ENCODE data around the gene PRKAR2B. TPM values are rescaled to one million over a fixed set of nuclear protein-coding genes. Genes with fewer than 3 reads are reported as not detected.

Gene PRKAR2B
- total RNA-seq, 4 donors from 2014 or later, result 17.5 to 30.5 (median 22.9) TPM

DNA sequence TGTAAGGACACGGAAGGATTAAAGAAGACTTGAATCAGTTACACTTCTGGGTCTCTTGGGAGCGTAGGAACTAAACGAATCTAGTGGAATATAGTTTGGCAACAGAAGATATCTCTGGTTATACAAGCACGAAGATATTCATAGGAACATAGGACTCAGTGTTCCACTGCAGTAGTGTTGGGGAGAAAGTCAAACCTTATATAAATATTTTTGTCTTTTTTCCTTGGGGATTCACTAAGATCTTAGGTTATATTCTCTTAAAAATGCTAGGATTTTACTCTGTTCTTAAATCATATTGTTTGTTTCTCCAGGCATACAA, 21.4 kb downstream of the PRKAR2B start:
- Histone ChIP-seq H3K4me1 (no peaks in the 10 kb centered on the region), H3K9me3 (no peaks in the 10 kb centered on the region), H3K27me3 (no peaks in the 10 kb centered on the region), H3K4me3 (no peak overlapping the region), H3K36me3 (no peaks in the 10 kb centered on the region), H3K27ac (no peak overlapping the region)
- intact Hi-C loops (cut with DNase I; ENCODE audit: low total_unique reads), result no loop called here
- TF ChIP-seq POLR2A (IDR thresholded peaks at IDR 0.05), result no peak
- TF ChIP-seq, protein P1, sequence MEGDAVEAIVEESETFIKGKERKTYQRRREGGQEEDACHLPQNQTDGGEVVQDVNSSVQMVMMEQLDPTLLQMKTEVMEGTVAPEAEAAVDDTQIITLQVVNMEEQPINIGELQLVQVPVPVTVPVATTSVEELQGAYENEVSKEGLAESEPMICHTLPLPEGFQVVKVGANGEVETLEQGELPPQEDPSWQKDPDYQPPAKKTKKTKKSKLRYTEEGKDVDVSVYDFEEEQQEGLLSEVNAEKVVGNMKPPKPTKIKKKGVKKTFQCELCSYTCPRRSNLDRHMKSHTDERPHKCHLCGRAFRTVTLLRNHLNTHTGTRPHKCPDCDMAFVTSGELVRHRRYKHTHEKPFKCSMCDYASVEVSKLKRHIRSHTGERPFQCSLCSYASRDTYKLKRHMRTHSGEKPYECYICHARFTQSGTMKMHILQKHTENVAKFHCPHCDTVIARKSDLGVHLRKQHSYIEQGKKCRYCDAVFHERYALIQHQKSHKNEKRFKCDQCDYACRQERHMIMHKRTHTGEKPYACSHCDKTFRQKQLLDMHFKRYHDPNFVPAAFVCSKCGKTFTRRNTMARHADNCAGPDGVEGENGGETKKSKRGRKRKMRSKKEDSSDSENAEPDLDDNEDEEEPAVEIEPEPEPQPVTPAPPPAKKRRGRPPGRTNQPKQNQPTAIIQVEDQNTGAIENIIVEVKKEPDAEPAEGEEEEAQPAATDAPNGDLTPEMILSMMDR (IDR thresholded peaks at IDR 0.05), result no peak
- no peak for DNase-seq

DNA sequence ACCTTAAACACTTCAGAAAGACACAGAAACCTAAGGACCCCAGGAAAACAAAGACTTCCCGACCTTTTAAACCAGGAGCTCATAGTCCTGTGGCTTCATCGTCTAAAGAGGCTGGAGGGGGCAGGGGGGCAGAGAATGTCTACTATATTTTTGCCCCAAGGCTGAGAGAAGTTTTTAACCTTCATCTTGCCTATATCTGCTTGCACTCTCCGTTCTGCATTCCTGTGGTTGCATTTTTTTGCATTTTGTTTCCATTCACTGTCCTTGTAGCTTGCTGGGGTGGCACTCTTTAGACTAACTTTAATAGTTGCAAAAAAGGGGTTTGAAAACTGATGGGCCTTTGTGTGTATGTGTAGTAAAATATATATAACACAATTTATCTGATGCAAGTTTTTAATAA, 23.7 kb downstream of the PRKAR2B start:
- H3K36me3 ChIP-seq, result no peaks in the 10 kb centered on the region
- DNase-seq, result no peak
- H3K27me3 ChIP-seq, result no peaks in the 10 kb centered on the region
- intact Hi-C loops (cut with DNase I; ENCODE audit: low total_unique reads), result no loop called here
- TF ChIP-seq POLR2A (IDR thresholded peaks at IDR 0.05), result no peak
- TF ChIP-seq, protein P1 (IDR thresholded peaks at IDR 0.05), result no peak
- H3K9me3 ChIP-seq, result no peaks in the 10 kb centered on the region
- H3K4me3 ChIP-seq, result no peak overlapping the region
- H3K4me1 ChIP-seq, result no peaks in the 10 kb centered on the region
- no peak overlapping the region for H3K27ac ChIP-seq

DNA sequence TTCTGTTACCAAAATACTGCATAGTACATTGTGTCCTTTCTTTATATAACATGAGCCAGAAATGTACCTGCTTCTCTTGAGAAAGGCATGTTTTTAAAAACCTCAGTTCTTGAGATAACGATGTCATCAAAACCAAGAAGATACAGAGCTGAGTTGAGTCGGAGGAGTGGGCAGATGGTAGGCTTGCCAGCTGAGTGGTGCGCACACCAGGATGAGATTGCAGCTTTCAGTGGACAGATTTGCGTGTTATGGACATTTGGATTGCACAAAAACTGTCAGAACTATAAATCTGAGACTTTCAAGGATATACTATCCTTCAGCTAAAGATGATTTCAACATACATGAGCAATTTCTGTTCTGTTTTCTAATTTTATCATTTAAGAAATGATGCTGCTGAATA, 25.0 kb downstream of the PRKAR2B start:
- intact Hi-C loops (cut with DNase I; ENCODE audit: low total_unique reads), result no loop called here
- no peaks in the 10 kb centered on the region for H3K4me1 ChIP-seq

DNA sequence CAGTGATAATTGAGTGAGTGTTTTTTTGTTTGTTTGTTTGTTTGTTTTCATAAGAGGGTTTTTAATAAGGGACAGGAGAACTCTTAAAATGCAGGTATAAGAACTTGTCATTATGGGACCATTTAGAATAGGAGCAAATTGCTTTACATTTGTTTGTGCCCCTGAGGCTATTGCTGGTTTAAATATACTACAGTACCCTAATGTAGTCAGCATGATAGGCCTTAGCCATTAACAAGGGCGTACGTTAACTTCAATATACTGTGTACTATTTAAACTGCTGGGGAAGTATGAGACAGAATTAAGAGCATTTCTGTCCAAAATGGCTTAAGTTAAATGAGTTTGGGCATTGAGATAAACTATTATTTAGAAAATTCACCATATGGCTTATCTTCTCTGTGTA, 26.2 kb downstream of the PRKAR2B start:
- Histone ChIP-seq H3K4me3 (no peak overlapping the region), H3K9me3 (no peaks in the 10 kb centered on the region), H3K27me3 (no peaks in the 10 kb centered on the region), H3K4me1 (no peaks in the 10 kb centered on the region), H3K27ac (no peak overlapping the region), H3K36me3 (no peaks in the 10 kb centered on the region)
- TF ChIP-seq, protein P1 (IDR thresholded peaks at IDR 0.05), result no peak
- no peak for TF ChIP-seq POLR2A (IDR thresholded peaks at IDR 0.05)
- intact Hi-C loops (cut with DNase I; ENCODE audit: low total_unique reads), result no loop called here
- DNase-seq, result no peak

More for the DNA sequence above, 25.0 kb downstream of the PRKAR2B start:
- no peak overlapping the region for H3K27ac ChIP-seq
- DNase-seq, result no peak
- no peaks in the 10 kb centered on the region for H3K36me3 ChIP-seq
- no peak overlapping the region for H3K4me3 ChIP-seq
- no peaks in the 10 kb centered on the region for H3K9me3 ChIP-seq
- TF ChIP-seq, protein P1 (IDR thresholded peaks at IDR 0.05), result no peak
- no peak for TF ChIP-seq POLR2A (IDR thresholded peaks at IDR 0.05)
- H3K27me3 ChIP-seq, result no peaks in the 10 kb centered on the region

DNA sequence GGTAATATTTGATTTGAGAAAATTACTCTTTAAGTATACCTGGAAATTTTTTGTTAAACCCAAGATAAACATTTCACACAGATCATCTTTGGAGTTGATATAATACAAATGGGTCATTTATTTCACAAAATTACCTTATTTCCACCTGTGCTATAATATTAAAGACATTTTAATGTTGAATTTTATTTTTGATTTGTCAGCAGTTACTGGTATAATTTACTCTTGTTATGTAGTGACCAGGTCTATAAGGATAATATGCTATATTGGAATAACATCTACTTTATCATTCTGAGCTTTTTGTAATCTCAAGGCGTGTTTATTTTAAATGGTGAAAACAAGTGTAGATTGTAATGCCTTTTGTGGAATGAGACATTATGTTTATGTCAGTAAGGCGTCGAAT, 26.6 kb downstream of the PRKAR2B start:
- Histone ChIP-seq H3K4me3 (no peak overlapping the region), H3K36me3 (no peaks in the 10 kb centered on the region), H3K27me3 (no peaks in the 10 kb centered on the region), H3K4me1 (no peaks in the 10 kb centered on the region), H3K27ac (no peak overlapping the region), H3K9me3 (no peaks in the 10 kb centered on the region)
- intact Hi-C loops (cut with DNase I; ENCODE audit: low total_unique reads), result no loop called here
- DNase-seq, result no peak
- TF ChIP-seq, protein P1 (IDR thresholded peaks at IDR 0.05), result no peak
- TF ChIP-seq POLR2A (IDR thresholded peaks at IDR 0.05), result no peak

Data from uterus (tissue), 4 donors.